NCI-H69 (cell line): Measurements from ENCODE around the gene RNF169.

Experiments used
- DNase-seq: peaks from one replicate; lab custom pipeline; 2025; lab: John Stamatoyannopoulos, UW

The RNF169 gene

GRCh38 chr11:74748211-74749126 is at the start of gene RNF169:
Gene RNF169 (plus strand): TSS chr11:74748849. CDS start chr11:74748881, 32 bp downstream.
- peak; percentile 94 for DNase-seq

DNA sequence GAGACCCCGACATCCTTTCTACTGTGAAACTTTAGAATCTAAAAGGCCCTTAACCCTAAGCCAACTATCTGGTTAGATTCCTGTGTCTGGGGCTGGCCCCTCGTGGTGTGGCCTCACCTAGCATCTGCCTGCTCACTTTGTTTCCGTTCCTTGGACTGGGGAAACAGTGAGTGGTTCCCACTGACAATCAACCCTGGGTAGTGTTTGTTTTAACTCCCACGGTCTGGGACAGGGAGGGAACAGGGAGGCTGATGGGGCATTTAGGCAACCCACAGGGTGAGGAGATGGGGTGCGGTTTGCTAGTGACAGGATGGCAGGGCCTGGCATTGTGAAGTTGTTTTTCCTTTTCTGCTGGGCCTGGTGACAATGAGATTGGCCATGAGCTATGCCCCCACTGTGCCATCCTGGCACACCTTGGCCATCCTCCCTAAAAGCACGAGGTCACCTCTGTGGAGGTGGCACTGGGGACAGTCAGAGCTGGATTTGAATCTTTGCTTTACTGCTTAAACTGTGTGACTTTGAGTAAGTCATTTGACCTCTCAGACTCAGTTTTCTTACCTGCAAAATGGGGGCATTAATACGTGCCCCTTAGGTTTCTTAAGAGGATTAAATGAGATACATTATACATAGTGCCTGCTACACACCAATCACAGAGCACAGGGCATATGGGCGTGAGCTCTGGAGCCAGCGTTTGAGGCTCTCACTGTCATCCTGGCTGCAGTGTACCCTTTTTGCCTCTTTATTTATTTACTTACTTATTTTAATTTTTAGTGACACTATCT is 48.8 kb upstream of the RNF169 start:
- no peak for DNase-seq

DNA sequence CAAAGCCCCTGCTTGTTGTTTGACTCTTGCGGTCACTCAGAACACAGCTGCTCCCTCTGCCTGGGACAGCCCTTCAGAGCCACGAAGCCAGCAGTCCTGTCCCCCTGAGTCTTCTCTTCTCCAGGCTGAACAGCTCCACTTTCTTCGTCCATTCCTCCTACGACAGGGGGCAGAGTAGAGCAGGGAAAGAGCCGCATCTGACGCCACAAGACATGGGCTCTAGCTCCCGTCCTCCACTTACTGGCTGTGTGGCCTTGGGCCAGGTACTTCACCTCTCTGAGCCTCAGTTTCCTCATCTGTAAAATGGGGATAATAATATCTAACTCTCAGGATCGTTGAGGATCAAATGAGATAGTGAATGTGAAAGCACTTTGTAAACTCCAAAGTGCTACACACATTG is 47.3 kb upstream of the RNF169 start:
- DNase-seq, result peak; percentile 23

DNA sequence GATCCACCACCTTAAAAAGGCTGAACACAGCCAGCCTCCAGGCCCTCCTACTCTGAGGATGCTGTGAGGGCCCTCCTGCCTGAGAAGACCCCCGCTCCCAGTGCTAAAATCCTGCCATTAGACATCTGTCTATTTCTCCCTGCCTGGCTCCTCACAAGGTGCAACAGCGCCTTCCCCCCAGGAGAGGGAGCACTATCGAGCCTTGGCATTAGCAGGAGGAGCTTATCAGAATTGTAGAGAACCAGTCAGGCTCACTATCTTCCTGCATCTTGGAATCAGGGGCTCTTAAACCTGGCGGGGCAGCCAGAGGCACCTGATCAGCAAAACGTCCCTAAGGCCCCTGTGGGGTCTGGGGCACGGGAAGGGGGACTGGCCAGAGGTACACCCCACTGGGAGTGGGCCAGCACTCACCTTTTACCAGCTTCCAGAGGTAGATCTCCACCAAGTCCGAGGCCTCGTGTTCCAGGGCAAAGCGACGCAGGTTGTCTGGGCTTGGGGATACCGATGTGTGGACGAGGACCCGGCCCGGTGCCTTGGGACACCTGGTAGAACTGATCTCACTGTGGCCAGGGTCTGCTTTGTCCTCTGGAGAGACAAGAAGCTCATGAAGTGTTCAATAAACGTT is 46.2 kb upstream of the RNF169 start:
- DNase-seq, result peak; percentile 74

- no peak for DNase-seq
Measured at GRCh38 chr11:74703211-74703610, 45.4 kb upstream of the RNF169 start.

DNA sequence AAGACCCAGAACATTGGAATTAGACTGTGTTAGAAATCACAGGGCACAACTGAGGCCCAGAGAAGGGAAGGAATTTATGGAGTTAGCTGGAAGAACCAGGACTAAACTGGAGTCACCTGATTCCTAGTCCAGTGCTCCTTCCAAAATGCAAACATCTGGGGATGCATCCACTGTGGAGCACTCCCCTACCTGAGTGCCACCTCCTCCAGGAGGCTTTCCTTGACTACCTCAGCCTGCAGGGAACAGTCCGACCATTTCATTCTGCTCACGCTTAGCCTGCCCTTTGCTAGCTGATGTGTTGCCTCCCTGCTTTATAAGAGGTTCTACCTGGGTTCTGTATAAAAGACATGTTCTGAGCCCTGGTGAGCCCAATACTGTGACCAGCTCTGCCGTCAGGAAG is 41.5 kb upstream of the RNF169 start:
- no peak for DNase-seq

- DNase-seq, result peak; percentile 52
Measured at GRCh38 chr11:74707602-74708510, 40.8 kb upstream of the RNF169 start.

- DNase-seq, result no peak
Measured at GRCh38 chr11:74709175-74709574, 39.5 kb upstream of the RNF169 start.

DNA sequence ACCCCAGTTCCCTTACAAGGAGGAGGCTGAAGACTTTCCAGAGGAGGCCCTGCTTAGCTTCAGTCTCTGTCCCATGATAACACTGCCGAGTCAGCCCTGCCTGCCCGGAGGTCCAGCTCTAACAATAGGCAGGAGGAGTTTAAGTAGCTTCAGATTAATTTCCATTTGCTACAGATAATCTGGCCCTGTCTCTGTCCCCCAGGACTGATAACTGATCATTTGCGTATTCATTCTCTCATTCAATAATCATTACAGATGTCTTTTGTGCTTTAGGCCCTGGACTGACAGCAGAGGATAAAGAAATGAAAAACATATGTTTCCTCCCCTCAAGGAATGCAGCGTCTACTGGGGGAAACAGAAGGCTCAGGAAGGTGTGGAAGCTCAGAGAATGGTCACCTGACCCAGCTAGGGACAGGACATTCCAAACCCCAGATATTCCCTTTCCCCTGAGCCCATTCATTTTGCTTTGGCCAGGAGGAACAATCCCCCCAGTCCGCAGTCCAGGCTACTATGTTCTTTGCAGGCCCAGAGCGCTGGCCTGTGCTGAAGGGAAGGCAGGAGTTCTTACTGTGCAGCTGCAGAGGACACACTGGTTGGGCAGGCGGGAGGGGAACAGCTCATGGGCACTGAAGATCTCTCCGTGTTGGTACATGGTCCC is 38.2 kb upstream of the RNF169 start:
- no peak for DNase-seq

- DNase-seq, result no peak
Measured at GRCh38 chr11:74713686-74714085, 35.0 kb upstream of the RNF169 start.

GRCh38 chr11:74714904-74715303 is 33.7 kb upstream of the RNF169 start:
- DNase-seq, result no peak

DNA sequence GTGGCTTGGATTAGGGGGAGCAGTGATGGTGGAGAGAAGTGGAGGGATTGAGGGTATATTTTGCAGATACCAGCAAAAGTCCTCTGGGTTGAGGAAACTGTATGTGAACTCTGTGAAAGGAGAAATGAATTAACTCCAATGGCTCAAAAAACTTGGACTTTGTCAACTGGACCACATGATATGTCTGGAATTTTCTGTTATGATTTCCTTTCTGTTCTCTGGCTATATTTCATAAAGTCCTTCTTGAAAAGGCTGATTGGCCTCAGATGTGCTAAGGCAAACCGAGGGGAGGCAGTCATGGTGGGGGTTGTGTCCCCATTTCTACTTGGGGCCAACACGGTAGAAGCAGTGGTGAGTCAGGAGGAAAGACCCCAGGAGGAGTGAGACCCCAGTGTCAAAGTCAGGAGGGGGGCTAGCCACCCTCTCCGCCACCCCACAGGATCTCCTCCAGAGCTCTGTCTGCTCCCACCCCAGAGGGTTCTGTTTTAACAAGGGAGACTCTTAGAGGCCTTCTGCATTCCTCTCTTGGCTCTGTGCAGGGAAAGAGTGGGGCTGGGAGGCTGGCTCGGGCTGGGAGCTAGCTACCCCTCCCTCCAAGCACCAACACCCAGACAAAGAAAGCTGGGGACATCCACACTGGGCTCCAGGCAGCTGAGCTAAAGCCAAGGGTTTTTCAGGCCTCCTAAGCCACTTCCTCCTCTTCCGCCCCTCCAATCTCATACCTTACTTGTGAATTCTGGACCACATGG is 31.3 kb upstream of the RNF169 start:
- no peak for DNase-seq

GRCh38 chr11:74719011-74719410 is 29.6 kb upstream of the RNF169 start:
- DNase-seq, result no peak

DNA sequence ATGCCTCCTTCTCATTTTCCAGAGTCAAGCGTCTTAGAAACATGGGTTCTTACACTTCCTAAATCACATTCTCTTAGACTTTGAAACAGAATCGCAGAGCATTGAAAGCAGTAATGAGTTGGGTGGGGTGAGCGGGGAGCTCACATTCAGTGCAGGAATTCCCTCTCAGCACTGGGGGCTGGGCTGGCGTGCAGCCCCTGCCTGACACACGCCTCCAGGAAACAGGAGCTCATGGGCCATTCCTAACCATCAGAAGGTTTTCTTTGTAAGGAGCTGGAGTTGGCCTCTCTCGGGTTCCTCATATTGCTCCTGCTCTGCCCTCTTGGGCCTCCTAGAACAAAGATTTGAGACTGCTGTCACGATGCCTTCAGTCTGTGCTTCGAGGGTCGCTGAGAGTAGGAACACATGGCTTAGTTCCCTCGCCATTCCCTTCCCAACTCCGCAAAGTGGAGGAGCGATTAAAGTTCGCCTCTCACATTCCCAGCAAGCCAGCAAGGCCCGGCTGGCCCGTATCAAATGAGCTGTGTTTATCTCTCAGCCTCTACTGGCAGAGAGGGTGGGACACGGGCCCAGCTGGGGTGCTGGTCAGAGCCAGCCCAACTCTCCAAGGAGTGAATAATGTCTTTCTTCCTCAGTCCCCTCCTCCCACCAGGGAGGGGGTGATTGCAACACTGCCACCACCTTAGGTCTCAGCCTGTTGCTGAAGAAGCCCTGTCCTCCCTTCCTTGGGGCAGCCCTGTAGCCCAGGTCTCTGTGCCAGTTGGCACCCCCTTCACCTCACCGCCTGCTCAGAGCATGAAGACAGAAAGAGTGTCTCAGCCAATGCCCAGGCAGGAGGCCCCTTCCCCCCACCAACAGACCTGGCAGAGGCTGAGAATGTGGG is 27.8 kb upstream of the RNF169 start:
- no peak for DNase-seq

- DNase-seq, result no peak
Measured at GRCh38 chr11:74721479-74721835, 27.2 kb upstream of the RNF169 start.

DNA sequence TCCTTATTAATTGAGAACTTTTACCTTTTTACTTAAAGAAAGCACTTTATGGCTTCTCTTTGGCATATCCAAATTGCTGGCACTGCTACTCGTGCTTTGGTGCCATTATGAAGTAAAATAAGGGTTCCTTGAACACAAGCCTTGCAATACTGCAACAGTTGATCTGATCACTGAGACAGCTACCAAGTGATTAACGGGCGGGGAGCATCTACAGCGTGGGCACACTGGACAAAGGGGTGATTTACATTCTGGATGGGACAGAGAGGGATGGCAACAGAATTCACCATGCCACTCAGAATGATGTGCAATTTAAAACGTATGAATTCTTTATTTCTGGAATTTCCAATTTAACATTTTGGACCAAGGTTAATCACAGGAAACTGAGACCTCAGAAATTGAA is 25.1 kb upstream of the RNF169 start:
- no peak for DNase-seq

DNA sequence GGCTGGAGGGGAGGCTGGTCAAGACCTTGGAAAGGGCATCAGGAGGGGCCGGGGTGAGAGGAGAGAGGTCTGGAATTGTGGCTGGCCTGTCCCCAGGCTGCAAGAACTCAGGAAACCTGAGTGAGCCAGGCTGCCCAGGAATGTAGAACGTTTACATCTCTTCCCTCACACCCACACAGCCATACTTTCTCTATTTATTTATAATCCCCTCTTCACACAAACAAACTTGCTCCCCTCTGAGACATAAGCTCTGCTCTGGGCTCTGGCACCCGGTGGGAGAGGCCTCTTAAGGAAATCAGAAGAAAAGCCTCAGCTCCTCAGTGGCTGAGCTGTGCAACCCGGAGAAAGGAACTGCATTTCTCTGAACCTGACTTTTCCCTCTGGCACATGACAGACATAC is 22.9 kb upstream of the RNF169 start:
- no peak for DNase-seq

DNA sequence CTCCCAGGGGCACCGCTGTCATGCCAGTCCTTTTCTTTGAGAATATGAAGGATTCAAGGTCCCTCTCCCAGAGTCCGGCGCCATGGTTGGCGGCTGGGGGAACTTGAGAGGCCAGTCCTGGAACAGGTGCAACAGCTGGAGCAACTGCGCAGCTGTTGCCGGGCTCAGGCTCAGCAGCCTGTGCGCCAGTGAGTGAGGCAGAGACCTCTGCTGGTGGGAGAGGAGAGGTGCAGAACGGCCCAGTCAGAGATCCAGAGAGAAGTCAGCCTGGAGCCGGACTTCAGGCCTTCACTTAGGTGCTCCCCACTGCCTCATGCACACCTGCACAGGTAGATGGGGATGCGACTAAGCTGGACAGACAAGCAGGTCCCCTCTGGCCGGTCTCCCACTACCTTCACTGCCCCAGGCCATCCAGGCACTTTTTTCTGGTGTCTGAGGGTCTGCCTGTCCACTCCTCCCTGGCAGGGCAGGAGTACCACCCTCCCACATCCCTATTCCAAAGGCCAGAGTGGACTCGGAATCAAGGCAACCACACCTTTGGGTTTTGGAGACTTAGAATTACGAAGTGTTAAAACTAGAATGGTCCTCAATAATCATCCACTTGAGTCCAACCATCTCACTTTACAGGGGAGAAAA is 22.0 kb upstream of the RNF169 start:
- peak; percentile 82 for DNase-seq

GRCh38 chr11:74729397-74729796 is 19.3 kb upstream of the RNF169 start:
- no peak for DNase-seq
